Neural cell (in vitro differentiated cells): Measurements from ENCODE around the gene ZNF33A.

ENCODE experiments used
- EP300 ChIP-seq: fragments of 450-650 bp; conservative IDR thresholded peaks from 2 replicates; pipeline ENCODE4 v1.6.1; 2014; ENCODE audit warnings: antibody characterized with exemption, mild to moderate bottlenecking, moderate library complexity; ENCODE audit not compliant: poor library complexity, severe bottlenecking
- EZH2 ChIP-seq: fragments of 200-600, 300-800 bp; shearing (Covaris generic), sonication (generic); IDR thresholded peaks from 2 replicates; pipeline ENCODE4 v1.6.1; 2014; ENCODE audit warnings: antibody characterized with exemption, low read length, borderline replicate concordance, mild to moderate bottlenecking; ENCODE audit not compliant: insufficient read depth, poor library complexity, severe bottlenecking
- MXI1 ChIP-seq: fragments of 450-650 bp; conservative IDR thresholded peaks from 2 replicates; pipeline ENCODE4 v1.6.1; 2014; ENCODE audit warnings: antibody characterized with exemption, mild to moderate bottlenecking; ENCODE audit not compliant: poor library complexity, severe bottlenecking
- POLR2AphosphoS5 ChIP-seq: IDR thresholded peaks from 2 replicates; pipeline ENCODE4 v1.6.1; 2012
- RAD21 ChIP-seq: fragments of 450-650 bp; conservative IDR thresholded peaks from 2 replicates; pipeline ENCODE4 v1.6.1; 2014; ENCODE audit warnings: antibody characterized with exemption, mild to moderate bottlenecking, moderate library complexity
- TAF1 ChIP-seq: IDR thresholded peaks from 2 replicates; pipeline ENCODE4 v1.6.1; 2012; ENCODE audit warnings: low read depth
- TF ChIP-seq, protein P1 (sequence below): fragments of 450-650 bp; IDR thresholded peaks from 2 replicates; pipeline ENCODE4 v1.5.1; 2014; ENCODE audit warnings: antibody characterized with exemption, mild to moderate bottlenecking, moderate library complexity; ENCODE audit not compliant: poor library complexity, severe bottlenecking
- TF ChIP-seq, protein P2 (sequence below): IDR thresholded peaks from 2 replicates; pipeline ENCODE4 v1.6.1; 2012; ENCODE audit warnings: borderline replicate concordance

DNA sequence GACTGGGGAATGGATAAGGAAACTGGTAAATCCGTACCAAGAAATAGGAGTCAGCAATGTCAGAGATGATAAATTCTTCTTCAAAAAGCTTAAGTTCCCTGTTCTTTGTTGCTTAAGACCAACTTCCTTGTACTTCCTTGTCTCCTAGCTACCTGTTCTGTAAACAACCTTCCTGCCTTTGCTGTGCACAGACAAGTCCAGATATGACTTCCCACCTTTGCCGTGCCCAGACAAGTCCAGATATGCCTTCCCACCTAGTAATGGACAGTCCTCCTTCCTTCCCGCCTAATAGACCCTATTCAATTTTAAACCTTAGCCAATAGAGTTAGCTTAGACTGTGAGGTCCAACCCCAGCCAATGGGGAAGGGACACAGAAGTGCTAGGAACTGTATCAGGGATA is 2.5 kb upstream of the ZNF33A start:
- TF ChIP-seq, protein P1, sequence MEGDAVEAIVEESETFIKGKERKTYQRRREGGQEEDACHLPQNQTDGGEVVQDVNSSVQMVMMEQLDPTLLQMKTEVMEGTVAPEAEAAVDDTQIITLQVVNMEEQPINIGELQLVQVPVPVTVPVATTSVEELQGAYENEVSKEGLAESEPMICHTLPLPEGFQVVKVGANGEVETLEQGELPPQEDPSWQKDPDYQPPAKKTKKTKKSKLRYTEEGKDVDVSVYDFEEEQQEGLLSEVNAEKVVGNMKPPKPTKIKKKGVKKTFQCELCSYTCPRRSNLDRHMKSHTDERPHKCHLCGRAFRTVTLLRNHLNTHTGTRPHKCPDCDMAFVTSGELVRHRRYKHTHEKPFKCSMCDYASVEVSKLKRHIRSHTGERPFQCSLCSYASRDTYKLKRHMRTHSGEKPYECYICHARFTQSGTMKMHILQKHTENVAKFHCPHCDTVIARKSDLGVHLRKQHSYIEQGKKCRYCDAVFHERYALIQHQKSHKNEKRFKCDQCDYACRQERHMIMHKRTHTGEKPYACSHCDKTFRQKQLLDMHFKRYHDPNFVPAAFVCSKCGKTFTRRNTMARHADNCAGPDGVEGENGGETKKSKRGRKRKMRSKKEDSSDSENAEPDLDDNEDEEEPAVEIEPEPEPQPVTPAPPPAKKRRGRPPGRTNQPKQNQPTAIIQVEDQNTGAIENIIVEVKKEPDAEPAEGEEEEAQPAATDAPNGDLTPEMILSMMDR: no peak
- TF ChIP-seq EZH2 (no peak), RAD21 (no peak), POLR2AphosphoS5 (no peak), EP300 (no peak), TAF1 (no peak), MXI1 (no peak)
- TF ChIP-seq, protein P2, sequence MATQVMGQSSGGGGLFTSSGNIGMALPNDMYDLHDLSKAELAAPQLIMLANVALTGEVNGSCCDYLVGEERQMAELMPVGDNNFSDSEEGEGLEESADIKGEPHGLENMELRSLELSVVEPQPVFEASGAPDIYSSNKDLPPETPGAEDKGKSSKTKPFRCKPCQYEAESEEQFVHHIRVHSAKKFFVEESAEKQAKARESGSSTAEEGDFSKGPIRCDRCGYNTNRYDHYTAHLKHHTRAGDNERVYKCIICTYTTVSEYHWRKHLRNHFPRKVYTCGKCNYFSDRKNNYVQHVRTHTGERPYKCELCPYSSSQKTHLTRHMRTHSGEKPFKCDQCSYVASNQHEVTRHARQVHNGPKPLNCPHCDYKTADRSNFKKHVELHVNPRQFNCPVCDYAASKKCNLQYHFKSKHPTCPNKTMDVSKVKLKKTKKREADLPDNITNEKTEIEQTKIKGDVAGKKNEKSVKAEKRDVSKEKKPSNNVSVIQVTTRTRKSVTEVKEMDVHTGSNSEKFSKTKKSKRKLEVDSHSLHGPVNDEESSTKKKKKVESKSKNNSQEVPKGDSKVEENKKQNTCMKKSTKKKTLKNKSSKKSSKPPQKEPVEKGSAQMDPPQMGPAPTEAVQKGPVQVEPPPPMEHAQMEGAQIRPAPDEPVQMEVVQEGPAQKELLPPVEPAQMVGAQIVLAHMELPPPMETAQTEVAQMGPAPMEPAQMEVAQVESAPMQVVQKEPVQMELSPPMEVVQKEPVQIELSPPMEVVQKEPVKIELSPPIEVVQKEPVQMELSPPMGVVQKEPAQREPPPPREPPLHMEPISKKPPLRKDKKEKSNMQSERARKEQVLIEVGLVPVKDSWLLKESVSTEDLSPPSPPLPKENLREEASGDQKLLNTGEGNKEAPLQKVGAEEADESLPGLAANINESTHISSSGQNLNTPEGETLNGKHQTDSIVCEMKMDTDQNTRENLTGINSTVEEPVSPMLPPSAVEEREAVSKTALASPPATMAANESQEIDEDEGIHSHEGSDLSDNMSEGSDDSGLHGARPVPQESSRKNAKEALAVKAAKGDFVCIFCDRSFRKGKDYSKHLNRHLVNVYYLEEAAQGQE: no peak
